Astrocyte (in vitro differentiated cells and primary cell): ENCODE data around the gene ADH7.

Experiments used
- CTCF ChIP-seq: IDR thresholded peaks from 2 replicates; pipeline ENCODE4 v1.5.1; 2011; ENCODE audit warnings: low read depth, mild to moderate bottlenecking, inconsistent platforms, low read length, moderate library complexity; ENCODE audit not compliant: insufficient read depth
- EZH2 ChIP-seq: IDR thresholded peaks from 2 replicates; pipeline ENCODE4 v1.6.1; 2012; ENCODE audit warnings: mild to moderate bottlenecking, low read length, inconsistent platforms; ENCODE audit not compliant: insufficient read depth

- TF ChIP-seq CTCF (no peak), EZH2 (no peak)
These were observed 26.7 kb upstream of the ADH7 start for GRCh38 chr4:99461623-99462401.
